Neural cell (in vitro differentiated cells): ENCODE data around the gene CRMP1. TPM values are rescaled to one million over a fixed set of nuclear protein-coding genes. Genes with fewer than 3 reads are reported as not detected.

ENCODE experiments used
- H2AFZ ChIP-seq: fragments of 200-600, 300-800 bp; sonication (generic), shearing (Covaris generic); 2 replicates; pipeline ENCODE4 v1.6.0; 2014; ENCODE audit warnings: low read depth, mild to moderate bottlenecking, antibody characterized with exemption, low read length, moderate library complexity
- H3F3A ChIP-seq: fragments of 200-600 bp; shearing (Covaris generic); 2 replicates; pipeline ENCODE4 v1.6.1; 2016; ENCODE audit warnings: mild to moderate bottlenecking, moderate library complexity, mixed read lengths, antibody characterized with exemption, low read length; ENCODE audit not compliant: insufficient read depth, poor library complexity, severe bottlenecking
- H3K27ac ChIP-seq: fragments of 200-600, 300-800 bp; sonication (generic), shearing (Covaris generic); 2 replicates; pipeline ENCODE4 v1.5.1; 2014; ENCODE audit warnings: mild to moderate bottlenecking, low read length, moderate library complexity
- H3K27me3 ChIP-seq: fragments of 300-800, 200-600 bp; sonication (generic), shearing (Covaris generic); 2 replicates; pipeline ENCODE4 v1.6.0; 2014; ENCODE audit warnings: mild to moderate bottlenecking, low read depth, low read length, moderate library complexity; ENCODE audit not compliant: insufficient read depth
- H3K36me3 ChIP-seq: fragments of 300-800, 200-600 bp; sonication (generic), shearing (Covaris generic); 2 replicates; pipeline ENCODE4 v1.5.1; 2014; ENCODE audit warnings: mild to moderate bottlenecking, antibody characterized with exemption, low read length, moderate library complexity; ENCODE audit not compliant: insufficient read depth
- H3K4me2 ChIP-seq: fragments of 300-800, 200-600 bp; sonication (generic), shearing (Covaris generic); 2 replicates; pipeline ENCODE4 v1.6.0; 2014; ENCODE audit warnings: mild to moderate bottlenecking, low read length
- H3K4me3 ChIP-seq: fragments of 300-800, 200-600 bp; sonication (generic), shearing (Covaris generic); 2 replicates; pipeline ENCODE4 v1.5.1; 2014; ENCODE audit warnings: mild to moderate bottlenecking, low read length, moderate library complexity
- H3K79me2 ChIP-seq: fragments of 200-600 bp; shearing (Covaris generic); replicated peaks from 2 replicates; pipeline ENCODE4 v1.6.0; 2014; ENCODE audit warnings: mild to moderate bottlenecking, low read length, moderate library complexity; ENCODE audit not compliant: insufficient read depth
- H3K9ac ChIP-seq: fragments of 300-800, 200-600 bp; sonication (generic), shearing (Covaris generic); 2 replicates; pipeline ENCODE4 v1.6.1; 2016; ENCODE audit warnings: mild to moderate bottlenecking, low read length, mixed read lengths
- H3K9me2 ChIP-seq: fragments of 200-600 bp; shearing (Covaris generic); 2 replicates; pipeline ENCODE4 v1.6.1; 2016; ENCODE audit warnings: mild to moderate bottlenecking, low read length, mixed read lengths; ENCODE audit not compliant: insufficient read depth
- H3K9me3 ChIP-seq: fragments of 200-600, 300-800 bp; sonication (generic), shearing (Covaris generic); 2 replicates; pipeline ENCODE4 v1.6.1; 2016; ENCODE audit warnings: mild to moderate bottlenecking, mixed run types, low read length, moderate library complexity, mixed read lengths
- H4K20me1 ChIP-seq: fragments of 200-600 bp; shearing (Covaris generic); 2 replicates; pipeline ENCODE4 v1.6.1; 2016; ENCODE audit warnings: mild to moderate bottlenecking, mixed run types; ENCODE audit not compliant: insufficient read depth
- EP300 ChIP-seq: fragments of 450-650 bp; conservative IDR thresholded peaks from 2 replicates; pipeline ENCODE4 v1.6.1; 2014; ENCODE audit warnings: antibody characterized with exemption, mild to moderate bottlenecking, moderate library complexity; ENCODE audit not compliant: poor library complexity, severe bottlenecking
- EZH2 ChIP-seq: fragments of 200-600, 300-800 bp; shearing (Covaris generic), sonication (generic); IDR thresholded peaks from 2 replicates; pipeline ENCODE4 v1.6.1; 2014; ENCODE audit warnings: antibody characterized with exemption, low read length, borderline replicate concordance, mild to moderate bottlenecking; ENCODE audit not compliant: insufficient read depth, poor library complexity, severe bottlenecking
- MXI1 ChIP-seq: fragments of 450-650 bp; conservative IDR thresholded peaks from 2 replicates; pipeline ENCODE4 v1.6.1; 2014; ENCODE audit warnings: antibody characterized with exemption, mild to moderate bottlenecking; ENCODE audit not compliant: poor library complexity, severe bottlenecking
- POLR2AphosphoS5 ChIP-seq: IDR thresholded peaks from 2 replicates; pipeline ENCODE4 v1.6.1; 2012
- RAD21 ChIP-seq: fragments of 450-650 bp; conservative IDR thresholded peaks from 2 replicates; pipeline ENCODE4 v1.6.1; 2014; ENCODE audit warnings: antibody characterized with exemption, mild to moderate bottlenecking, moderate library complexity
- SMC3 ChIP-seq: fragments of 450-650 bp; conservative IDR thresholded peaks from 2 replicates; pipeline ENCODE4 v1.6.1; 2014; ENCODE audit warnings: antibody characterized with exemption, mild to moderate bottlenecking, moderate library complexity; ENCODE audit not compliant: poor library complexity
- TAF1 ChIP-seq: IDR thresholded peaks from 2 replicates; pipeline ENCODE4 v1.6.1; 2012; ENCODE audit warnings: low read depth
- polyA plus RNA-seq: library from polyadenylated mRNA; depleted of rRNA; stranded (reverse); fragments of >200 nt; gene quantifications from 2 replicates; pipeline ENCODE4 v1.2.3, GENCODE V29; 2014
- TF ChIP-seq, protein P1 (sequence below): fragments of 450-650 bp; IDR thresholded peaks from 2 replicates; pipeline ENCODE4 v1.5.1; 2014; ENCODE audit warnings: antibody characterized with exemption, mild to moderate bottlenecking, moderate library complexity; ENCODE audit not compliant: poor library complexity, severe bottlenecking
- TF ChIP-seq, protein P2 (sequence below): IDR thresholded peaks from 2 replicates; pipeline ENCODE4 v1.6.1; 2012; ENCODE audit warnings: borderline replicate concordance

Gene CRMP1
- polyA plus RNA-seq, 1 donor from 2014 or later: 642 TPM

DNA sequence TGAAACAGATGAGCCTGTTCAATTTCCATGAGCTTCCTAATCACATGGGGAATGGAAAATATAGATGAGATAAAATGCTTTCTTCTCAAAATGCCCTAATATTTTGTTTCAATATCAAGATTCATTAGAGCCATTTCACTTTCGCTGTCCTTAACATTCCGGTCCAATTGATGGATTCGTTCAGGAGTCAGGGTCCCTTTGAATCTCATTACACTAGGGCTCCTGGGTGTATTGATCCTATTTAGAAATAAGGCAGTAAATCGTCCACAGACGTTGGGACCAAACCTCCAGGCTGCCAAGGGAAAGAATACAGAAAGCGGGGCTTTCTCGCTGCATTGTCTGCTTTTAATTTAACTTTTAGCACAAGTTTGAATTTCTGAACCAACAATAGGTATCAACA, 20.6 kb upstream of the CRMP1 start:
- H4K20me1 ChIP-seq: no peaks in the 10 kb centered on the region
- no peak overlapping the region for H3K4me2 ChIP-seq
- H3K27me3 ChIP-seq: no peaks in the 10 kb centered on the region
- TF ChIP-seq POLR2AphosphoS5 (no peak), TAF1 (no peak), MXI1 (no peak), EP300 (no peak), EZH2 (no peak)
- TF ChIP-seq, protein P1, sequence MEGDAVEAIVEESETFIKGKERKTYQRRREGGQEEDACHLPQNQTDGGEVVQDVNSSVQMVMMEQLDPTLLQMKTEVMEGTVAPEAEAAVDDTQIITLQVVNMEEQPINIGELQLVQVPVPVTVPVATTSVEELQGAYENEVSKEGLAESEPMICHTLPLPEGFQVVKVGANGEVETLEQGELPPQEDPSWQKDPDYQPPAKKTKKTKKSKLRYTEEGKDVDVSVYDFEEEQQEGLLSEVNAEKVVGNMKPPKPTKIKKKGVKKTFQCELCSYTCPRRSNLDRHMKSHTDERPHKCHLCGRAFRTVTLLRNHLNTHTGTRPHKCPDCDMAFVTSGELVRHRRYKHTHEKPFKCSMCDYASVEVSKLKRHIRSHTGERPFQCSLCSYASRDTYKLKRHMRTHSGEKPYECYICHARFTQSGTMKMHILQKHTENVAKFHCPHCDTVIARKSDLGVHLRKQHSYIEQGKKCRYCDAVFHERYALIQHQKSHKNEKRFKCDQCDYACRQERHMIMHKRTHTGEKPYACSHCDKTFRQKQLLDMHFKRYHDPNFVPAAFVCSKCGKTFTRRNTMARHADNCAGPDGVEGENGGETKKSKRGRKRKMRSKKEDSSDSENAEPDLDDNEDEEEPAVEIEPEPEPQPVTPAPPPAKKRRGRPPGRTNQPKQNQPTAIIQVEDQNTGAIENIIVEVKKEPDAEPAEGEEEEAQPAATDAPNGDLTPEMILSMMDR: no peak
- no peaks in the 10 kb centered on the region for H3K79me2 ChIP-seq
- no peaks in the 10 kb centered on the region for H3F3A ChIP-seq
- H3K9ac ChIP-seq: no peak overlapping the region
- H2AFZ ChIP-seq: no peak overlapping the region
- peaks cover 4% of the 10 kb centered on the region for H3K9me3 ChIP-seq
- no peaks in the 10 kb centered on the region for H3K9me2 ChIP-seq
- no peak overlapping the region for H3K4me3 ChIP-seq
- H3K36me3 ChIP-seq: no peaks in the 10 kb centered on the region
- no peak overlapping the region for H3K27ac ChIP-seq

DNA sequence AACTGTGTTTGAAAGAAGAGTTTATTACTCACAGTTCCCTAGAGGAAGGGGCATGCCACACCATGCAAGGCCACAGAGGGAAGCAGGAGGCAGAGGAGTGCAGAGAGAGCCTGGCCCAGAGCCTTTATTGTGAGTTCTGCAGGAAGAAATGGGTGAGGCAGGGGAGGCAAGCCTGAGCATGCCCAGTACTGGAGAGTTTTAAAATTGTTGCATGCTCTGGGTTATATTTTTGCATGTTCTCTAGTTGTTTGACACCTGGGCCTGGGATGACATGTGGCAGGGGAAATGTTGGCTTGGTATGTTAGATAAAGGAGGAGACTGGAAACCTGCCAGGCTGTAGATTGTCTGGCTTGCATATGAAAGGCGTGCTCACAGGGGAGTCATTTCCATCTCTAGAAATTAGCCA, 19.7 kb upstream of the CRMP1 start:
- no peak overlapping the region for H3K27ac ChIP-seq
- TF ChIP-seq, protein P2, sequence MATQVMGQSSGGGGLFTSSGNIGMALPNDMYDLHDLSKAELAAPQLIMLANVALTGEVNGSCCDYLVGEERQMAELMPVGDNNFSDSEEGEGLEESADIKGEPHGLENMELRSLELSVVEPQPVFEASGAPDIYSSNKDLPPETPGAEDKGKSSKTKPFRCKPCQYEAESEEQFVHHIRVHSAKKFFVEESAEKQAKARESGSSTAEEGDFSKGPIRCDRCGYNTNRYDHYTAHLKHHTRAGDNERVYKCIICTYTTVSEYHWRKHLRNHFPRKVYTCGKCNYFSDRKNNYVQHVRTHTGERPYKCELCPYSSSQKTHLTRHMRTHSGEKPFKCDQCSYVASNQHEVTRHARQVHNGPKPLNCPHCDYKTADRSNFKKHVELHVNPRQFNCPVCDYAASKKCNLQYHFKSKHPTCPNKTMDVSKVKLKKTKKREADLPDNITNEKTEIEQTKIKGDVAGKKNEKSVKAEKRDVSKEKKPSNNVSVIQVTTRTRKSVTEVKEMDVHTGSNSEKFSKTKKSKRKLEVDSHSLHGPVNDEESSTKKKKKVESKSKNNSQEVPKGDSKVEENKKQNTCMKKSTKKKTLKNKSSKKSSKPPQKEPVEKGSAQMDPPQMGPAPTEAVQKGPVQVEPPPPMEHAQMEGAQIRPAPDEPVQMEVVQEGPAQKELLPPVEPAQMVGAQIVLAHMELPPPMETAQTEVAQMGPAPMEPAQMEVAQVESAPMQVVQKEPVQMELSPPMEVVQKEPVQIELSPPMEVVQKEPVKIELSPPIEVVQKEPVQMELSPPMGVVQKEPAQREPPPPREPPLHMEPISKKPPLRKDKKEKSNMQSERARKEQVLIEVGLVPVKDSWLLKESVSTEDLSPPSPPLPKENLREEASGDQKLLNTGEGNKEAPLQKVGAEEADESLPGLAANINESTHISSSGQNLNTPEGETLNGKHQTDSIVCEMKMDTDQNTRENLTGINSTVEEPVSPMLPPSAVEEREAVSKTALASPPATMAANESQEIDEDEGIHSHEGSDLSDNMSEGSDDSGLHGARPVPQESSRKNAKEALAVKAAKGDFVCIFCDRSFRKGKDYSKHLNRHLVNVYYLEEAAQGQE: no peak
- TF ChIP-seq EZH2 (no peak), EP300 (no peak), TAF1 (no peak), POLR2AphosphoS5 (no peak), SMC3 (no peak), RAD21 (no peak), MXI1 (no peak)
- TF ChIP-seq, protein P1: no peak
- H3K79me2 ChIP-seq: no peaks in the 10 kb centered on the region
- H3F3A ChIP-seq: no peaks in the 10 kb centered on the region
- H3K9me3 ChIP-seq: peaks cover 4% of the 10 kb centered on the region
- H2AFZ ChIP-seq: no peak overlapping the region
- no peak overlapping the region for H3K9ac ChIP-seq
- no peaks in the 10 kb centered on the region for H3K9me2 ChIP-seq
- no peaks in the 10 kb centered on the region for H4K20me1 ChIP-seq
- no peaks in the 10 kb centered on the region for H3K36me3 ChIP-seq
- H3K27me3 ChIP-seq: no peaks in the 10 kb centered on the region
- no peak overlapping the region for H3K4me2 ChIP-seq
- no peak overlapping the region for H3K4me3 ChIP-seq
